Endothelial cell of umbilical vein (primary cell): ENCODE results near the gene DIS3L2. TPM values are rescaled to one million over a fixed set of nuclear protein-coding genes. Genes with fewer than 3 reads are reported as not detected.
A peak's percentile ranks its signal among the peaks of the same experiment; 100 is the strongest.
"Not testable (repeated sequence)": the region's sequence is repeated elsewhere in the genome, so short reads cannot be mapped to it uniquely, and the experiment has no call there.

Source experiments
- BruUV-seq: library from RNA; stranded (reverse); fragments of 400-500 nt; replicated peaks from 2 replicates; lab custom pipeline; 2021; lab: Mats Ljungman, UMichigan
- CTCF ChIA-PET: fragments of 300-600, 350-600 bp; sonication (Branson Sonifier 250); formaldehyde crosslinking; loops from one replicate; lab custom pipeline; 2021; ENCODE audit warnings: antibody characterized with exemption, inconsistent platforms; lab: Charles Lee
- POLR2A ChIA-PET: fragments of 300-600, 350-600 bp; sonication (Branson Sonifier 250); formaldehyde crosslinking; loops from one replicate; lab custom pipeline; 2021; ENCODE audit warnings: antibody characterized with exemption, inconsistent platforms; lab: Charles Lee
- DNase-seq: peaks from one replicate; pipeline ENCODE4 v3.0.0-alpha.2; 2011; ENCODE audit warnings: low read depth, low spot score
- FAIRE-seq: peaks from 2 replicates; lab custom pipeline; 2011; peaks lifted over from hg19 to GRCh38; lab: Jason Lieb, UNC
- H2AFZ ChIP-seq: 2 replicates; pipeline ENCODE4 v1.6.0; 2012; ENCODE audit warnings: low read depth, low read length, control low read depth, inconsistent platforms
- H3K27ac ChIP-seq: 2 replicates; pipeline ENCODE4 v1.5.1; 2011; ENCODE audit warnings: low read depth, mild to moderate bottlenecking, control low read depth, low read length, moderate library complexity; ENCODE audit not compliant: insufficient read depth
- H3K27me3 ChIP-seq, 2 experiments: 2 replicates each; pipeline versions ENCODE4 v1.6.0 to v1.6.1; 2011; ENCODE audit warnings: low read length in 2 of 2, mixed read lengths in 1 of 2; ENCODE audit not compliant: control insufficient read depth in 2 of 2, insufficient read depth in 2 of 2
- H3K36me3 ChIP-seq, 2 experiments: 2 replicates in 1 of 2; 3 replicates in 1 of 2; pipeline ENCODE4 v1.5.1; 2011; ENCODE audit warnings: low read length in 2 of 2, mild to moderate bottlenecking in 1 of 2, moderate library complexity in 1 of 2; ENCODE audit not compliant: control insufficient read depth in 2 of 2, insufficient read depth in 2 of 2; ENCODE audit errors: extremely low read depth in 1 of 2
- H3K4me1 ChIP-seq: 3 replicates; pipeline ENCODE4 v1.5.1; 2011; ENCODE audit warnings: mild to moderate bottlenecking, low read length; ENCODE audit not compliant: control insufficient read depth, insufficient read depth; ENCODE audit errors: extremely low read depth
- H3K4me2 ChIP-seq: 2 replicates; pipeline ENCODE4 v1.6.1; 2011; ENCODE audit warnings: low read length, control low read depth, mixed read lengths; ENCODE audit not compliant: insufficient read depth
- H3K4me3 ChIP-seq, 3 experiments: fragments of 200-600 bp in 1 of 3; sonication (generic), shearing (Covaris generic) in 1 of 3; replicated peaks in 1 of 3; 2 replicates each; pipeline ENCODE4 v1.5.1; 2011 to 2016; ENCODE audit warnings: control low read depth in 3 of 3, low read length in 3 of 3, mild to moderate bottlenecking in 2 of 3, inconsistent platforms in 1 of 3, low read depth in 1 of 3, moderate library complexity in 1 of 3; ENCODE audit not compliant: insufficient read depth in 1 of 3
- H3K79me2 ChIP-seq: 2 replicates; pipeline ENCODE4 v1.6.0; 2012; ENCODE audit warnings: low read length, inconsistent platforms; ENCODE audit not compliant: control insufficient read depth, insufficient read depth
- H3K9ac ChIP-seq: replicated peaks from 2 replicates; pipeline ENCODE3; 2011; ENCODE audit warnings: low read length, control low read depth; ENCODE audit not compliant: insufficient read depth; ENCODE audit errors: extremely low read depth
- H3K9me1 ChIP-seq: replicated peaks from 3 replicates; pipeline ENCODE4 v1.6.0; 2011; ENCODE audit warnings: mild to moderate bottlenecking, low read length; ENCODE audit not compliant: control insufficient read depth, insufficient read depth; ENCODE audit errors: extremely low read depth
- H3K9me3 ChIP-seq: replicated peaks from 2 replicates; pipeline ENCODE4 v1.5.1; 2012; ENCODE audit warnings: low read length, inconsistent platforms; ENCODE audit not compliant: control insufficient read depth, insufficient read depth
- H4K20me1 ChIP-seq: replicated peaks from 2 replicates; pipeline ENCODE3; 2011; ENCODE audit warnings: mild to moderate bottlenecking, low read length; ENCODE audit not compliant: control insufficient read depth, insufficient read depth; ENCODE audit errors: extremely low read depth
- CTCF ChIP-seq, 2 donors: IDR thresholded peaks; 1 replicate in 1 of 2; 2 replicates in 1 of 2; pipeline ENCODE4 v1.5.1; 2011; ENCODE audit warnings: low read length in 2 of 2, mild to moderate bottlenecking in 2 of 2, moderate library complexity in 2 of 2, control low read depth in 1 of 2, inconsistent platforms in 1 of 2, low read depth in 1 of 2; ENCODE audit not compliant: insufficient read depth in 1 of 2; ENCODE audit errors: extremely low read depth in 1 of 2
- dilution Hi-C: fragments of 300-500 bp; cut with MboI; formaldehyde crosslinking; loops from one replicate; pipeline ENCODE4 v1.15.0; 2019; ENCODE audit warnings: low sequenced_read_pairs; ENCODE audit not compliant: extremely low pct_ligation_motif_present
- intact Hi-C: fragments of 100-400 bp; cut with micrococcal nuclease; formaldehyde crosslinking; loops from one replicate; pipeline ENCODE4 v1.10.0; 2022
- polyA plus RNA-seq, 4 experiments: library from polyadenylated mRNA; depleted of rRNA in 3 of 4; stranded (reverse) in 3 of 4; unstranded in 1 of 4; fragments of >200 nt; gene quantifications; 2 replicates each; pipeline versions ENCODE4 v1.2.1 to v1.2.3, GENCODE V29; 2011 to 2012; ENCODE audit warnings: missing spikeins in 1 of 4
- total RNA-seq: library from RNA; stranded (reverse); gene quantifications from 2 replicates; pipeline ENCODE4 v1.2.3, GENCODE V29; 2021

Gene DIS3L2
- total and polyA plus RNA-seq, 2 donors (not counting 3 experiments of a cell fraction or from before 2014, with no cell fraction given): 14.6 to 31.2 TPM

- H3K27ac ChIP-seq, BruUV-seq, H3K36me3 ChIP-seq, H3K9me1 ChIP-seq, H3K9ac ChIP-seq, DNase-seq, H3K4me2 ChIP-seq, dilution Hi-C loops, H3K9me3 ChIP-seq, H3K4me1 ChIP-seq, H3K79me2 ChIP-seq, H3K27me3 ChIP-seq, H4K20me1 ChIP-seq, H3K4me3 ChIP-seq, H2AFZ ChIP-seq: not testable (repeated sequence)
- intact Hi-C loops: loop anchor here (1.0 kb wide), 5 partner anchors 34 to 426 kb away; no protein-coding TSS in a partner anchor
- peak; percentile 1 to 3 for TF ChIP-seq CTCF (IDR thresholded peaks at IDR 0.05; ENCODE audit: extremely low read depth in 1 of 2, insufficient read depth in 1 of 2, low read depth in 1 of 2, low read length in 2 of 2)
- FAIRE-seq: peak; percentile 55
- CTCF ChIA-PET: interaction anchor here (0.6 to 6.3 kb wide), 17 partner anchors 11 to 426 kb away, joined by 3 to 112 read pairs (median 8); partner anchors contain the start of gene NPPC
- POLR2A ChIA-PET: interaction anchor here (1.4 kb wide), 1 partner anchor 11 kb away, joined by 3 read pairs; no protein-coding TSS in a partner anchor
Measured at GRCh38 chr2:232326274-232327104, 365.0 kb downstream of the DIS3L2 start.
